NCI-H524 (cell line): ENCODE results near the gene SLC35G4.
A peak's percentile ranks its signal among the peaks of the same experiment; 100 is the strongest.
"Not testable (repeated sequence)": the region's sequence is repeated elsewhere in the genome, so short reads cannot be mapped to it uniquely, and the experiment has no call there.

Experiments used
- DNase-seq, 2 experiments: peaks; one replicate each; lab custom pipeline; 2025; lab: John Stamatoyannopoulos, UW

The SLC35G4 gene

DNA sequence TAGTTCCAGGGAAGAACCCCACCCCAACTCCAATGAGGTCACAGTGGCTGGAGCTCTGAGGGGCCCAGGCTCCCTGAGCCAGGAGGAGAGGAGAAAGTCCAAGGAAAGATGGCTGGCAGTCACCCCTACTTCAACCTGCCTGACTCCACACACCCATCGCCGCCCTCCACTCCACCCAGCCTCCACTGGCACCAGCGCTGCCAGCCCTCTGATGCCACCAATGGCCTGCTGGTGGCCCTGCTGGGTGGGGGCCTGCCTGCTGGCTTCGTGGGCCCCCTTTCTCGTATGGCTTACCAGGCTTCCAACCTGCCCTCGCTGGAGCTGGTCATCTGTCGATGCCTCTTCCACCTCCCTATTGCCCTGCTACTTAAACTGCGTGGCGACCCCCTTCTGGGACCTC lies at the start of gene SLC35G4:
Gene SLC35G4, plus strand, starts transcription at position 109 of the 400 bp plus-strand sequence. Its CDS starts 0 bp downstream, at position 109.
- DNase-seq: not testable (repeated sequence)

DNA sequence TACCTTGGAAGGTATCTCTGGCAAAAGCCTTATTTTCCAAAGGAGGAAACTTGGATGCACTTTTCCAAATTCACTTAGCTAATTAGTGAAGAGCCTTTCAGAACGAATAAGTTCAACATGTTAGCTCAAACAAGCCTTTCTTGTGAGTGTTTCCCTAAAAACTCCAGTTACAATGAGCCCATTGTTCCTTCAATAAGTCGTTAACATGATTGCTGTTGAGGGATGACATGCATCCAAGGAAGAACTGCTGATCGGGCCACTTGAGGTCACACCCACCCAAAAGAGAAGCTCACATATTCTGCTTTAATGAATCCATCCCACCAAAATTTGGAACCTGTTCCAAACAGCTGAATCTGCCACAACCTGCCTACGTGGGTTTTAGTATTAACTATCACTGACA lies 48.1 kb upstream of the SLC35G4 start:
- no peak for DNase-seq

DNA sequence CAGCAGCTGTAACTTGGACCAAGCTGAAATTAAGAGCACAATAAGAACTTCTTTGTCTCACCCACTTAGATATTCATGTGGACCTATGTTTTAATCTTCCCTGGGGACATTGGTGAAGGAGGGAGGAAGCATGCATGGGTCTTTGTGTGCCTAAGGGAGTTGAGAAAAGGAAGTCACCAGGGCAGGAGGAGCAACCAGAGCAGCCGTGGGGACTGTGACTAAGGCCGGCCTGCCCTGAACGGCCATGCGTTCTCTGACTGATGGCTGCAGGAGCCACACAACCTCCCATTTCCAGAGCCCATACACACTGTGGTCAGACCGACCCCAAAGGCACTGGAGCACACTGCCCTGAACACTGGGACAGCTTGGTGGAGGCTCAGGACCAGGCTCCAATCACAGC lies 43.7 kb upstream of the SLC35G4 start:
- DNase-seq: no peak

DNA sequence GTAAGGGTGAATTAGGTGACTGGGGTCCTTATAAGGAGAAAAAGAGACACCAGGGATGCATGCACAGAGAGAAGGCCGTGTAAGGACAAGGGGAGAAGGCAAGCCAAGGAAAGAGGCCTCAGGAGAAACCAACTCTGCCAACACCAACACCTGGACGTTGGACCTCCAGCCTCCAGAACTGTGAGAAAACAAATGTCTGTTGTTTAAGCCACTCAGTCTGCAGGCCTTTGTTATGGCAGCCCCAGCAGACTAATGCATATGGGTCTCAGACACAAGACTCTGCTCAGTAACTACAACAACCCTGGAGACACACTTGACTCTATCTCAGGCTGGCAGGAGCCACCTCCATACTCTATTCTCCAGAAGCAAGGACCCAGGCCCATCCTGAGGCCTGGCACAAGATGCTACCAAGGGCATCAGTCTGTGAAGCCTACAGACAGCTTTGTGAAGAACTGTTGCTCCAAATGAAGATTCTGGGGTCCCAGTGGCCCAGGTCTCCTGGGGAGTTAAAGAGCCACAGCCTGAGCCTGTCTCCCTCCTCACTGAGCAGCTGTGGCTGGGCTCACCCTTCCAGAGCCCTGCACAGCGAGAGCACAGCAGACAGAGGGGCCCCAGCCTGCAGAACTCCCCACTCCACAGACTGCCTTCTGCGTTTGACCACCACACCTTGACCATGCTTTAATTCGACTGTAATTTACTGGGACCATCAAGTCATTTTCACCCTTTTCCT lies 43.0 kb upstream of the SLC35G4 start:
- DNase-seq: no peak

DNA sequence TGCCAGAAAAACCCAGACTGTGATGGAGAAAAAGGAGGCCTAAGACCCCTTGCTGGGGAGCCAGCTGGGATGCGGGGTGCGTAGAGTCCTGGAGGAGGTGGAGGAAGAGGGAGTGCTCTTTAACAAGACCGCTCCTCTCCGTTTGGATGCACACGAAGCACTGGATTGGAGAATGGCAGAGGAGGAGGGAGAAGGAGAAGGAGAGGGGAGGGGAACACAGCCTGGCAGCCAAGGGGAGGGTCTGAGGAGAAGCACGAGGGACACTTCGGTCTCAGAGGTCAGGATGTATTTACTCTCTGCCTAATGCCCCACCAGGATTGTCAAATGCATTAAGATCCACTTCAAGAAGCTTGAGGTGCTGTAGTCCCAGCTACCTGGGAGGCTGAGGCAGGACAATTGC lies 42.0 kb upstream of the SLC35G4 start:
- no peak for DNase-seq

DNA sequence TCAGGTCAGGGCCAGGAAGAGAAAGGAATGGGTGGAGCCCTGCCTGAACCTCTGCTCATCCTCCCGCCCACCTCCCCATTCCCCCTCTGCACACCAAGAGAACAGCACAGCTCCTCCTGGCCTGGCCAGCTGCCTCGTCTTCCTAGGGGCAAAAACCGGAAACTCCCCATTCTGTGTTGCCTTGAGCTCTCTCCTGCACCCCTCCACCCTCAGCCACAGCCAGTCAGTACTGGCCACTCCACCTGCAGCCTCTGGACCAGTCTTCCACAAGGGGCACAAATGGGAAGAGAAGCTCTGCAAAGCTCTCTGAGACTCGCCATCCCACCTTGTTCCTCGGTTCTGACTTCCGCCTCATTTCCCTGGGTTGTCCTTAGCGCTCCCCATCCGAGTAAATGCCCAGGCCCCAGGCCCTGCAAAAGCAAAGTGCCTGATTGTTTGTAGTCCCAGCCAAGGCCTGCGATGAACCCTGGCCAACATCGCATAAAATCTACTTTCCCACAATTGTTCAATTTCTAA lies 39.3 kb upstream of the SLC35G4 start:
- DNase-seq: no peak

DNA sequence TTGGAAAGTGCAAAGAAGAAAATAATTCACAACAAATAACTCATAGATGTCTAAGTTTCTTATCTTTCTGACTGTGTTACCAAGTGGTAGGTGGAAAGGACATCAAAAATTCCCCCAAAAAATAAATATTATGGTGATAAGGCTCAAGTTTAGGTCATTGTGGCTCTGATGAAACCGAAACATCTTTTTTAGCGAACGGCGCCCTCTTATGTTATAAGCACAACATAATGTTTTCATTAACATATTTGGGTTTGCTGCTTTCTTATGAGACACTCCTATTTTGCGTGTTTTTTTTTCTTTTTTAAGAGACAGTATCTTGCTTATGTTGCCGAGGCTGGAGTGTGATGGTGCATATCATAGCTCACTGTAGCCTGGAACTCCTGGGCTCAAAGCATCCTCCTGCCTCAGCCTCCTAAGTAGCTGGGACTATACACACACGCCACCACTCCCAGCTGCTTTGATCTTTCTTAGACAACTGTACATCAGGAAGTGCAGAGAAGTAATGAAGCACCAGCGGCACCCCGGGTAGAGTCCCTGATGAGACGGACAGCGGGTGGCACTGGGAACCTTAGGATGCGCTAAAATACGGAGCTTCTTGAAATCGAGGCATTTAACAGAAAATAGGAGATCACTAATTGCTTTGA lies 38.5 kb upstream of the SLC35G4 start:
- peak in 1 of 2 experiments; percentile 47 for DNase-seq

DNA sequence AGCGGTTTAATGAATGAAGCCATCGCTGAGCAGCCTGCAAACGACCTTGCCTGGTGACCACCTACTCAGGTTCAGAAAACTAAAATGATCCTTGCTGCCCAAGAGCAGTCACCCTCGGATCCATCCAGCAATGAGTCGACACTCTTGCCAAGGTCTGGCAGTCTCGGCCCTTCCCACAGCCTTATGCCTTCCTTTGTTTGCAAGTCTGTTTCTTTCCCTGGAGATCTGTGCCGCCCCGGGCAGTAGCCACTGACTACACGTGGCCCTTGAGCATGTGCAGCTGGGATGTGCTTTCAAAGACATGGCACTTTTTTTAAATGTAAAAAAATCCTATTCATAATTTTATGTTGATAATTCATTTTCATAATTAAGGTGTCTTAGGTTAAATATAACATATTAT lies 37.2 kb upstream of the SLC35G4 start:
- DNase-seq: no peak

DNA sequence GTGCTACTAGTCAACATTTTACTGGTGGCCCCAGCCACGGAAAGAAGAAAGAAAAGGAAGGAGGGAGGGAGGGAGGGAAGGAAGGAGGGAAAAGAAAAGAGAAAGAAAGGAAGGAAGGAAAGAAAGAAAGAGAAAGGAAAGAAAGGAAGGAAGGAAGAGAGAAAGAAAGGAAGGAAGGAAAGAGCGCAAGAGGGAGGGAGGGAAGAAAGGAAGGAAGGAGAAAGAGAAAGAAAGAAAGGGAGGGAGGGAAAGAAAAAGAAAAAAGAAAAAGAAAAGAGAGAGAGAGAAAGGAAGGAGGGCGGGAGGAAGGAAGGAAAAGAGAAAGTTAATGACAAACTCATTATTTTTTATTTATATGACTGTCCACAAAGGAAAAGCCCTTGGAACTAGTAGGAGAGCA lies 34.9 kb upstream of the SLC35G4 start:
- DNase-seq: no peak

DNA sequence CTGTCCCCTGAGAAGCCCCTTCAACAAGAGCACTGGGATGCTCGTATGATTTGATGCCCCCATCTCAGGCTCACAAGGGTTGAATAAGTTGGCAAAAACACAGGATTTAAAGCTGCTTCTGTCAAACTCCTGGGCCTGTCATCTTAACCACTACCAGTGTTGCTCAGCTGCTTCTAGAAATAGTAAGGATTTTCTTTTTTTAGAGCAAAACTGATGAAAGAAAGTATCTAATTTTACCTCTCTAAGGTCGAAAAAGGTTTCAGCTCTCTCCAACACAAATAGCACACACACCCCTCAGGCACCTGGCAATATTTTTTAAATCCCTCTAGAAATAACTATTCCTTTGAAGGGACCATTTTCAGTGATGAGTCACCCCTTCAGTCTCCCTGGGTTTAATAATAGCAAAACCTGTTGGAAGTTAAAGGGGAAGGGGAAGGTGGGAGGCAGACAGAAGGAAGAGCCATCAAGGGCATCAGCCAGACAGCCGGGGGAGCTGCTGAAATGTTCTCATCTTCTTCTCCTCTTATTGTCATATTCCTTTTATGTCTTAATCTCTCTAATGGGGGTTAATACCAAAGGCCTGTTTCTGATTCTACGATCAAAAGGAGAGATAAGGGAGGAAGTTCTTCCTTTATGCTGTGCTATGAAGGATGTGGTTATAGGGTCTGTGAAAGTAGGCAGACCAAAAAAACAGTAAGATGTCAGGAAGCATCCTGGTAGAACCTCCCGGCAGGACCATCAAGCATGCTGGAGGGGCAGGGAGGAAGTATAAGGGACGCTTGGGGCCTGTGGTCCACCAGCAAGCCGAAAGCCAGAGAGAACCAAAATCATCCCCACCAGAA lies 31.9 kb upstream of the SLC35G4 start:
- DNase-seq: no peak

DNA sequence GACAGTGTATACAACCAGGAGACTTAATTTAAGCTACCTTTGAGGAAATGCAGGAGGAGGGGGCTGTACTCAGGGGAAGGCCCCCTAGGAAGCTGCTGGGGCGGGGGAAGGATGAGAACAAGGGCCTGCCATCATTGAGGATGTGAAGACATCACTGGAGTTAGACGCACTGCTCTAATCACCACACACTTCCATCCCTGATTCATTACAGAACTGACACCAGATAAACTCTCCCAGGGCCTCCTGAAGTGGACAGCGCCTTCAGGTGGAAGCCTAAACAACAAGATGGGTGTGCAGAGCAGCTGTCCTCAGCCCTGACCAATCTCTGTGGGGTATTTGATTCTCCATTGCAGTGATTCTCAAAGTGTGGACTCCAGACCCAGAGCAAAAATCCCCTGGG lies 30.6 kb upstream of the SLC35G4 start:
- no peak for DNase-seq

DNA sequence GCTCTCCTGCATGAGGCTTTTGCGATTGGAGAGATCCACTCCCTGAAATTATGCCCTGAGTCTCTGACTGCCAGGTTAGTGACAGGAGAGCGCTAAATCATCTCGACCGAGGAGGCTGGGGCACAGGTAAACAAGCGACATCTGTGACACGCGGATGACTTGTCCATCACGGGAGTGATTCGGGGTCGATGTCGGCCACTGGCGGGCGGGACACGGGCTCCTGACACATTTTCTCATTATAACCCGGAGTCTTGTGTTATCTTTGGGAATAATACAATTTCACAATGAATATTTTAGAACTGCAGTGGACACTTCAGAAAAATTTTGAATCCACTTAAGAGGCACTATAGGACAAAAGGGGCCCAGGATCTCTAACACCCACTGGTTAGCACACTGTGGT lies 29.5 kb upstream of the SLC35G4 start:
- DNase-seq: no peak

DNA sequence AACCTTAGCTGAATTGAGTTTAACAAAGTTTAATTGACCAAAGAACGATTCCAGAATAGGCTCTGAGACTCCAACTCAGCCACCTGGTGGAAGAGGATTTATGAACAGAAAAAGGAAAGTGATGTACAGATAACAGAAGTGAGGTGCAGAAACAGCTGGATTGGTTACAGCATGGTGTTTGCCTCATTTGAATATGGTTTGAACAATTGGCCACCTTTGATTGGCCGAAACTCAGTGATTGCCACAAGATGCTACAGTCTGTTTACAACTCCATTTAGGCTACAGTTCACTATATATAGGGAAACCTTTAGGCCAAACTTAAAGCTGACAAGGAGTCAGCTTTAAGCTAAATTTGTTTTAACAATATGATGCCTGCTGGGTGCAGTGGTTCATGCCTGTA lies 28.1 kb upstream of the SLC35G4 start:
- DNase-seq: no peak

DNA sequence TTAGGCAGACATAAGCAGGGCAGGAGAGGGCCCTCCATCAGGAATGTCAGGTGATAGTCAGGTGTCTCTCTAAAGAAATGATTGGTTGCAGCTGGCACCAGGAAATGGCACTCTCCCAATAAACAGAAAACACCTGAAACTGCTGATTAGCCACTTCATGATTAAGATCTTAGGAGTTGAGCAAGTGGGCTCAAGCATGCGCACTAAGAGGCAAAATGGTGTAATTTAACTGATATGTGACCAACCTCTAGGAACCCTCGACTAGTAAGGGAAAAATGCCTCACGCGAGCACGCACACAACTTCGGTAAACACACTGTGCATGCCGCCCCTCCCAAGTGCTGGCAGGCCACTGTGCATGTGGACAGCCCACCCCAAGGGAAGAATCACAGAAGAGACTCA lies 23.8 kb upstream of the SLC35G4 start:
- no peak for DNase-seq

DNA sequence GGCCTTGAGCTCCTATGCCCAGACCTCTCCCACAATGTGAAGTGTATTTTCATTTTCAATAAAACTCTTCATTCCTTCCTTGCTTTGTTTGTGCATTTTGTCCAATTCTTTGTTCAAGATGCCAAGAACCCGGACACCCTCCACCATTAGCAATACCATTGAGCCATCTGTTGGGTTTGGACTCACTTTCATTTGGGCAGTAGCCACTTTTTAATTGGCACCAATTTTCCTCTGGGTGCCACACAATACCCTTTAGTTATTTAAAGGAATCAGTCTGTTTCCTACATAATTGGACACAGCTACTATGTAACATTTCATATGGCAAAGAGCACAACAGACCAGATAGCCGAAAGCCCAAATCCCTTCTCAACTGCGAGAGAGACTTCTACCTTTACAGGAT lies 22.5 kb upstream of the SLC35G4 start:
- DNase-seq: no peak

DNA sequence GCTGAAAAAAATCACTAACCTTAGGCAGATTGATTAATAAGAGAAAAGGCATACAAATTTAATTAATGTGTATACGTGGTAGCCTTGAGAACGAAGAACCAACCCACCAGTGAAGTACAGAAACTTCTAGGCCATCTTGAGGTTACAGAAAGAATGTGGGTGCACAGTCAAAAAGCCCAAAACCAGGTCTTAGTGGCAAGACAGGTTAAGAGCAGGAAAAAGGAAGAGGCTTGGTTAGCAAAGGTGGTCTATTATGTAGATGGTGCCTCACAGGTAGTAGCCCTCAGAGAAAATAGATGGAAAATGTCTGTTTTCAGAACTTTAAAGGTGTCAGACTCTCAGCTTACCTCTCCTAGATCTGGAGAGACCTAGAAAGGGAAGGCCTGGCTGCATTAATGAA lies 22.0 kb upstream of the SLC35G4 start:
- DNase-seq: no peak

DNA sequence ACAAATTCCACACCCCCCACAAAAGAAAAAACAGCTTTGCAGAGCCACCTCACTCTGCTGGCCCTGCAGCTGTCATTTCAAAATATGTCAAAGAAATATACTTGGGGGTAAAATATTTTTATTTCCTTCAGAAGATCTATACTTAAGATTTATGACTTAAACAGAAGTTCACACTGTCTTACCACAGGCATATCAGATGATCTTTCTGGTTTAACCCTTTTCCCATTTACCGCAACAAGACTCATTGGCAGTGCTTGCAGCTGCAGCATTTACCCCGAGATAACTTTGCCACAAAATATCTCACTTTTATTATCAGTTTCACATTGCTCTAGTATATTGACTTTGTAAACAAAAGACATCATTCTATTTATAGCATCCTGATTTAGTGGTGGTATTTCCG lies 21.6 kb upstream of the SLC35G4 start:
- no peak for DNase-seq

DNA sequence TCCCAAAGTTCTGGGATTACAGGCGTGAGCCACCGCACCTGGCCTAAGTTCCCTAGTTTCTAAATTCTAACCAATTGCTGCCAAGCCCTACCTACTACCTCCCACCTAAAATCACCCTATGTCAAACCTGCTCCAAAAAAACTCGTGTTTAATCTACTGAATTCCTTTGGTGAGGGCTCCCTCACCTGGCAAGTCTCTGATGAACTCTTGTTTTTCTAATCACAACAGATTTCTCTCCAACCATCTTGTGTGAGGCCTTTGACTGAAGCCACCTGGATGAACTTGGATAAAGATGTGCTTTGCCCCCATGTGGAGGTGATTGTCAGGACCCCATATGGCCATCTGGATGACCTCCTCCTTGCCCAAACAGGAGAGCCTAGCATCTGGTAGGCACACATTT lies 17.4 kb upstream of the SLC35G4 start:
- peak; percentile 20 to 56 for DNase-seq

DNA sequence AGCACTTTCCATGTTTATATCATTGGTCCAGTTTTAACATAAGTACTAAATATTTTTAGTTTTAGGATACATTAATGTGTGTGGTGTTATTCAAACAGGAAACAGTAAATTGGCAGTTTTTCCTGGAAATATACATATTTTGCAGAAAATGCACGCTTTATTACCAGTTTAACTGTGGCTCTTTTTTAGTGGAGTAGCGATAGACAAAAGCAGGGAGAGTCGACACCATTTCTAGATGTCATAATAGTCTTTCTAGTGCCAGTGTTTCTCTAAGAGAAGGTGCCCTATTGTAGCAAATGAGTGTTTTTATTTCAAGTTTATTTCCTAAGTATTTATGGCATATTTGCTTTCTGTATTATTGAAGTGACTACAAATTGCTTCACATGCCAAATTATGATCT lies 9.1 kb upstream of the SLC35G4 start:
- DNase-seq: no peak

DNA sequence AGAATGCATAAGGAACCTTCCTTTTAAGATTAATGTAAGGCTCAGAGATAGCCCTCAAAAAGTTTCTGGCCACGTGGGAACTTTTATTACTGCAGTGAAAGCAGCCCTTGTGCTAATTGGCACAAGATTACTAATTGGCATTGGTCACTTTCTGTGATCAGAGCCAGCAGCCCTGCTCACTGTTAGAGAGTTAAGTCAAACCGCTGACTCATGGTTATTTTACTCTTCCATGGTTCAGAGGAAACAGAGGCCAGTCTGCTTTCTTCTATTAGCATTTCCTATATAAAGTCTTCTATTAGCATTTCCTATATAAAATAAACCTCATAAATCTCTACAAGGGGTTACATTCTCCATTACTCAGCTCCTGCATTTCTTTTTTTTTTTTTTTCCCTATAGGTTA lies 1.5 kb upstream of the SLC35G4 start:
- DNase-seq: peak in 1 of 2 experiments; percentile 36

DNA sequence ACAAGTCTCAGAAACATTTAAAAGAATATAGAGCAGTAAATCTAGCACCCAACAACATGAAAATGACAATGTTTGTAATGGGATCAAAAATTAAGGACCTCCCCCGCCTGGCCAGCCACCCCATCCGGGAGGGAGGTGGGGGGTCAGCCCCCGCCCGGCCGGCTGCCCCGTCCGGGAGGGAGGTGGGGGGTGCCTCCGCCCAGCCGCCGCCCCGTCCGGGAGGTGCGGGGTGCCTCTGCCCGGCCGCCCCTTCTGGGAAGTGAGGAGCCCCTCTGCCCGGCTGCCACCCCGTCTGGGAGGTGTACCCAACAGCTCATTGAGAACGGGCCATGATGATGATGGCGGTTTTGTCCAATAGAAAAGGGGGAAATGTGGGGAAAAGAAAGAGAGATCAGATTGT lies 778 bp upstream of the SLC35G4 start:
- not testable (repeated sequence) for DNase-seq

DNA sequence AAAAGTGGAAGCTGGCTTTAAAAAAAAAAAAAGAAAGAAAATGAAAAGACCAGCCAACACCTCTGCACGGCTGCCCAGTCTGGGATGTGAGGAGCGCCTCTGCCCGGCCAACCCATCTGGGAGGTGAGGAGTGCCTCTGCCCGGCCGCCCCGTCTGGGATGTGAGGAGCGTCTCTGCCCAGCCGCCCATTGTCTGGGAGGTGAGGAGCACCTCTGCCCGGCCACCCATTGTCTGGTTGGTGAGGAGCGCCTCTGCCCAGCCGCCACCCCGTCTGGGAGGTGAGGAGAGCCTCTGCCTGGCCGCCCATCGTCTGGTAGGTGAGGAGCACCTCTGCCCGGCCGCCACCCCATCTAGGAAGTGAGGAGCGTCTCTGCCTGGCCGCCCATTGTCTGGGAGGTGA lies 3.7 kb downstream of the SLC35G4 start:
- DNase-seq: not testable (repeated sequence)

DNA sequence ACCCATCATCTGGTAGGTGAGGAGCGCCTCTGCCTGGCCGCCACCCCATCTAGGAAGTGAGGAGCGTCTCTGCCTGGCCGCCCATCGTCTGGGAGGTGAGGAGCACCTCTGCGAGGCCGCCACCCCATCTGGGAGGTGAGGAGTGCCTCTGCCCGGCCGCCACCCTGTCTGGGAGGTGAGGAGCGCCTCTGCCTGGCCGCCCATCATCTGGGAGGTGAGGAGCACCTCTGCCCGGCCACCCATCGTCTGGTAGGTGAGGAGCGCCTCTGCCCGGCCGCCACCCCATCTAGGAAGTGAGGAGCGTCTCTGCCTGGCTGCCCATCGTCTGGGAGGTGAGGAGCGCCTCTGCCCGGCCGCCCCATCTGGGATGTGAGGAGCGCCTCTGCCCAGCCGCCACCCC lies 4.2 kb downstream of the SLC35G4 start:
- DNase-seq: not testable (repeated sequence)
